22Rv1 (cell line): Measurements from ENCODE around the gene PPP1R1B.

ENCODE experiments used
- H3K27ac ChIP-seq: fragments of 450-650 bp; 2 replicates; pipeline ENCODE4 v1.5.1; 2017
- ZFX ChIP-seq: fragments of 450-650 bp; IDR thresholded peaks from 2 replicates; pipeline ENCODE4 v1.6.1; 2017; ENCODE audit warnings: antibody characterized with exemption, borderline replicate concordance
- TF ChIP-seq, protein P1 (sequence below): fragments of 450-650 bp; IDR thresholded peaks from 2 replicates; pipeline ENCODE4 v1.5.1; 2017; ENCODE audit warnings: mild to moderate bottlenecking

The PPP1R1B gene

DNA sequence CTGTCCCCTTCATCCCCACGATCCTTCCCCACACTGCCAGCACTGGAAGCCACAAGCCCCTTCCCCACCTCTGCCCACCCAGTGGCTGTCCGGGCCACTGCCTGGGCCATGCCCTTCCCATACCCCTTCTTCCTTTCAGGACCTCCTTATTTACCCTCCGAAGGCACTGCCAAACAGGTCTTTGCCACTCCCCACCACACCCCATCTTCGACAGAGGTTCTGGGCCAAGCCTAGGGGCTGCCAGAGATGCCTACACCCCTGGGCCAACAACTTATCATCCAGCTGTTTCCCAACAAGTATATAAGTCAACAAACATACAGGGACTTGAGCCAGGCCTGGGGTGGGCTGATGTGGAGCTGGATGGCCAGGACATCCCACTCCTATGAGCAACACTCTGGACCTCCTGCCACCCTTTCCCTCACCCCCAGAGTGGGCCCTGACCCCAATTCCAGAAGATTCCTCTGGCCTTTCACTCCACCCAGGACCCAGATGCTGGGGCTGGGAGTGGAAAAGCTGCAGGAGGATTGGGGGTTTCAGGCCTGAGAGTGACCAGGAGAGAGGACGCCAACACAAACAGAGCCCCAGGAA is 1.5 kb upstream of the PPP1R1B start:
- H3K27ac ChIP-seq: no peak overlapping the region
- TF ChIP-seq, protein P1, sequence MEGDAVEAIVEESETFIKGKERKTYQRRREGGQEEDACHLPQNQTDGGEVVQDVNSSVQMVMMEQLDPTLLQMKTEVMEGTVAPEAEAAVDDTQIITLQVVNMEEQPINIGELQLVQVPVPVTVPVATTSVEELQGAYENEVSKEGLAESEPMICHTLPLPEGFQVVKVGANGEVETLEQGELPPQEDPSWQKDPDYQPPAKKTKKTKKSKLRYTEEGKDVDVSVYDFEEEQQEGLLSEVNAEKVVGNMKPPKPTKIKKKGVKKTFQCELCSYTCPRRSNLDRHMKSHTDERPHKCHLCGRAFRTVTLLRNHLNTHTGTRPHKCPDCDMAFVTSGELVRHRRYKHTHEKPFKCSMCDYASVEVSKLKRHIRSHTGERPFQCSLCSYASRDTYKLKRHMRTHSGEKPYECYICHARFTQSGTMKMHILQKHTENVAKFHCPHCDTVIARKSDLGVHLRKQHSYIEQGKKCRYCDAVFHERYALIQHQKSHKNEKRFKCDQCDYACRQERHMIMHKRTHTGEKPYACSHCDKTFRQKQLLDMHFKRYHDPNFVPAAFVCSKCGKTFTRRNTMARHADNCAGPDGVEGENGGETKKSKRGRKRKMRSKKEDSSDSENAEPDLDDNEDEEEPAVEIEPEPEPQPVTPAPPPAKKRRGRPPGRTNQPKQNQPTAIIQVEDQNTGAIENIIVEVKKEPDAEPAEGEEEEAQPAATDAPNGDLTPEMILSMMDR: no peak
- TF ChIP-seq ZFX: no peak

DNA sequence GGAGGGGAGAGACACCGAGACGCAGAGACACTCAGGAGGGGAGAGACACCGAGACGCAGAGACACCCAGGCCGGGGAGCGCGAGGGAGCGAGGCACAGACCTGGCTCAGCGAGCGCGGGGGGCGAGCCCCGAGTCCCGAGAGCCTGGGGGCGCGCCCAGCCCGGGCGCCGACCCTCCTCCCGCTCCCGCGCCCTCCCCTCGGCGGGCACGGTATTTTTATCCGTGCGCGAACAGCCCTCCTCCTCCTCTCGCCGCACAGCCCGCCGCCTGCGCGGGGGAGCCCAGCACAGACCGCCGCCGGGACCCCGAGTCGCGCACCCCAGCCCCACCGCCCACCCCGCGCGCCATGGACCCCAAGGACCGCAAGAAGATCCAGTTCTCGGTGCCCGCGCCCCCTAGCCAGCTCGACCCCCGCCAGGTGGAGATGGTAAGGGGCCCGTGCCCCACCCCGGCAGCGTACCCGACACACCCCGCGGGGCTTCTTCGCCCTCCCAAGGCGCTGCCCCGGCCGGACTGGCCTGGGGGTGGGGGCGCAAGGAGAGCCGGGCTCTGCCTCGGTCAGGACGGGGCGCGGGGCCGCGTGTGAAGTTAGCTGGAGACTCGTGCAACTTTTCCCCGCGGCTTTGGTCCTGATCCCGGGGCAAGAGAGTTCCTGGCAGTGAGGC is 427 bp downstream of the PPP1R1B start:
- peak overlapping the region; percentile 80; the same call in 1 of the 2 replicates for H3K27ac ChIP-seq
- TF ChIP-seq, protein P1: no peak
- TF ChIP-seq ZFX: no peak

- TF ChIP-seq, protein P1: no peak
- no peak for TF ChIP-seq ZFX
- H3K27ac ChIP-seq: peak overlapping the region; percentile 80; the same call in 1 of the 2 replicates
Observed at GRCh38 chr17:39627712-39628516, 1.2 kb downstream of the PPP1R1B start.

DNA sequence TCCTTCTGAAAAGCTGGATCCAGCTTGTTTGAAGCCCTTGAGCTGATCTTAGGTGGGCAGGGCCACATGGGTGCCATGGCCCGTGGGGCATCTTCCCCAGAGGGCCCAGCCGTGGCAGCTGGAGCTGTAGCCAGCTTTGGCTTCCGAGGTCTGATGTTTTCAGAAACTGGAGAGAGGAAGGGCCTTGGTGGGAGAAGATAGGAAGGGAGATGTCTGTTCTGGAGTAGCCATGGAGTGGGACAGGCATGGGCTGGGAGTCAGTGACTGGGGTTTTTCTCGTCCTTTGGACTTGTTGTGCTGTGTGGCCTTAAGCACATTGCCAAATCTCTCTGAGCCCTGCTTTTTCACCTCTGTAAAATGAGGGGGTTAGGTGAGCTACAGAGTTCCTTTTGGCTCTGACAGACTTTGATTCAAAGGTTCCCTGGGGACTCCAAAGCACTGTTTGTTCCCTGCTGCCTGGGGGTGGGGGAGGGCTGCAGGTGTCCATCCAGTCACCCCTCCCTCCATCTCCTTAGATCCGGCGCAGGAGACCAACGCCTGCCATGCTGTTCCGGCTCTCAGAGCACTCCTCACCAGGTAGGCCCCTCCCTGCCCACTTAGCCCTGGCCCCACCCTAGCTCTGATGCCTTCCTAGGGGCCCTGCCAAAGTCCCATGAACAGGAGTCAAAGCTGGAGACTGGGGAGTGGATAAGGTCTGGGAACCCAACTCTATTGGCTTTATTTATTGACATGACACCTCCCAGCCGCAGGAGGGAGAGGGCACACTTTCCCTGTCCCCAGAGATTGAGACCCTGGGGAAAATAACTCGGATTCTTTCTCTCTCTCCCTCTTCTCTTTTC is 2.1 kb downstream of the PPP1R1B start:
- TF ChIP-seq, protein P1: no peak
- TF ChIP-seq ZFX: no peak
- H3K27ac ChIP-seq: peak overlapping the region; percentile 80

DNA sequence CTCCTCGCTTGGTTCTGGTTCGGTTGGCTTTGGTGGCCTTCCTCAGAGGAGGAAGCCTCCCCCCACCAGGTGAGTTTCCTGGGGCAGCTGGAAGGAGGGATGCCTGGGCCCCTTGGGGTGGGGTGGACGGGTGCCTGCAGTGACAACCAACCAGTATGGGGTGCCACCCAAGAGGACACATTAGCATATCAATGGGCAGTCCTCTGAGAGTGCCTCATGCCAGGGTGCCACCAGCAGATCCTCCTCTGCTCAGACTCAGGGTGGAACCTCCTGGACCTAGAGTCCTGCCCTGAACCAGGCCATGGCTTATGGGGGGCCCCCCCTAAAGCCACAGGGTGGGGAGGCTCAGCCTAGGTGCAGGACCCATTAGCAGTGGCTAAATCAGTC is 2.7 kb downstream of the PPP1R1B start:
- TF ChIP-seq, protein P1: no peak
- TF ChIP-seq ZFX: no peak
- H3K27ac ChIP-seq: peak overlapping the region; percentile 80

GRCh38 chr17:39629898-39630297 is 3.1 kb downstream of the PPP1R1B start:
- no peak for TF ChIP-seq ZFX
- TF ChIP-seq, protein P1: no peak
- peak overlapping the region; percentile 80; the same call in 1 of the 2 replicates for H3K27ac ChIP-seq
